ENCODE measurements around the gene BUD13.
"Not testable (repeated sequence)": the region's sequence is repeated elsewhere in the genome, so short reads cannot be mapped to it uniquely, and the experiment has no call there.

The BUD13 gene

GRCh38 chr11:116774661-116775060, 1.9 kb upstream of the BUD13 start:
- TF ChIP-seq CTCF (IDR thresholded peaks at IDR 0.05; ENCODE audit: extremely low read depth, insufficient read depth, missing control alignments): no peak
- no peak for DNase-seq (ENCODE audit: low spot score)
- in situ Hi-C loops (cut with MboI; ENCODE audit: low pct_unique_long_range_greater_than_20kb, low sequenced_read_pairs, unreplicated experiment): loop anchor here (25.0 kb wide), 1 partner anchor 338 kb away; no protein-coding TSS in a partner anchor

- no peak for DNase-seq (ENCODE audit: low spot score)
- no peak for TF ChIP-seq CTCF (IDR thresholded peaks at IDR 0.05; ENCODE audit: extremely low read depth, insufficient read depth, missing control alignments)
Observed at GRCh38 chr11:116773203-116774097, 663 bp upstream of the BUD13 start.

GRCh38 chr11:116771935-116772334, 852 bp downstream of the BUD13 start:
- DNase-seq (ENCODE audit: low spot score): no peak
- no peak for TF ChIP-seq CTCF (IDR thresholded peaks at IDR 0.05; ENCODE audit: extremely low read depth, insufficient read depth, missing control alignments)
- in situ Hi-C loops (cut with MboI; ENCODE audit: low pct_unique_long_range_greater_than_20kb, low sequenced_read_pairs, unreplicated experiment): no loop called here

More at GRCh38 chr11:116773203-116774097, 663 bp upstream of the BUD13 start:
- in situ Hi-C loops (cut with MboI; ENCODE audit: low pct_unique_long_range_greater_than_20kb, low sequenced_read_pairs, unreplicated experiment): no loop called here

- in situ Hi-C loops (cut with MboI; ENCODE audit: low pct_unique_long_range_greater_than_20kb, low sequenced_read_pairs, unreplicated experiment): no loop called here
- DNase-seq (ENCODE audit: low spot score): no peak
- no peak for TF ChIP-seq CTCF (IDR thresholded peaks at IDR 0.05; ENCODE audit: extremely low read depth, insufficient read depth, missing control alignments)
Observed at GRCh38 chr11:116762132-116762531, 10.7 kb downstream of the BUD13 start.

GRCh38 chr11:116756044-116756443, 16.7 kb downstream of the BUD13 start:
- in situ Hi-C loops (cut with MboI; ENCODE audit: low pct_unique_long_range_greater_than_20kb, low sequenced_read_pairs, unreplicated experiment); DNase-seq (ENCODE audit: low spot score): not testable (repeated sequence)

- in situ Hi-C loops (cut with MboI; ENCODE audit: low pct_unique_long_range_greater_than_20kb, low sequenced_read_pairs, unreplicated experiment): no loop called here
- no peak for DNase-seq (ENCODE audit: low spot score)
Observed at GRCh38 chr11:116750070-116750718, 22.6 kb downstream of the BUD13 start.

More at GRCh38 chr11:116750070-116750718, 22.6 kb downstream of the BUD13 start:
- no peak for TF ChIP-seq CTCF (IDR thresholded peaks at IDR 0.05; ENCODE audit: extremely low read depth, insufficient read depth, missing control alignments)
